PC-9 (cell line): Measurements from ENCODE around the gene CXCL8. TPM values are rescaled to one million over a fixed set of nuclear protein-coding genes. Genes with fewer than 3 reads are reported as not detected.

Source experiments
- BruUV-seq: library from RNA; stranded (reverse); fragments of 400-500 nt; replicated peaks from 2 replicates; lab custom pipeline; 2021; lab: Mats Ljungman, UMichigan
- CTCF ChIA-PET: fragments of 300-600 bp; sonication (Branson Sonifier 250); formaldehyde crosslinking; loops from one replicate; lab custom pipeline; 2022; ENCODE audit warnings: antibody characterized with exemption; lab: Charles Lee
- POLR2A ChIA-PET: fragments of 300-600 bp; sonication (Branson Sonifier 250); formaldehyde crosslinking; loops from one replicate; lab custom pipeline; 2022; ENCODE audit warnings: antibody characterized with exemption; ENCODE audit not compliant: unreplicated experiment; lab: Charles Lee
- DNase-seq, 2 experiments: peaks; one replicate each; pipeline versions ENCODE4 v3.0.0 to v3.0.0-alpha.2; 2015 to 2022; ENCODE audit warnings: mixed read lengths in 1 of 2
- H2AFZ ChIP-seq: fragments of 200-600 bp; sonication (generic); 2 replicates; pipeline ENCODE4 v1.8.1; 2017; ENCODE audit warnings: antibody characterized with exemption
- H3F3A ChIP-seq: fragments of 200-600 bp; sonication (generic); 2 replicates; pipeline ENCODE4 v1.8.1; 2017; ENCODE audit warnings: antibody characterized with exemption, mild to moderate bottlenecking, low read depth; ENCODE audit not compliant: insufficient read depth
- H3K27ac ChIP-seq: fragments of 200-600 bp; sonication (generic); 2 replicates; pipeline ENCODE4 v1.6.1; 2016; ENCODE audit warnings: mixed run types
- H3K27me3 ChIP-seq: fragments of 200-600 bp; sonication (generic); 2 replicates; pipeline ENCODE4 v1.6.1; 2016; ENCODE audit warnings: low read depth, mixed run types; ENCODE audit not compliant: insufficient read depth
- H3K36me3 ChIP-seq: fragments of 200-600 bp; sonication (generic); 2 replicates; pipeline ENCODE4 v1.6.1; 2016; ENCODE audit warnings: low read depth, mixed run types
- H3K4me1 ChIP-seq: fragments of 200-600 bp; sonication (generic); replicated peaks from 2 replicates; pipeline ENCODE4 v1.6.1; 2016; ENCODE audit warnings: mixed run types; ENCODE audit not compliant: insufficient read depth
- H3K4me2 ChIP-seq: fragments of 200-600 bp; sonication (generic); 2 replicates; pipeline ENCODE4 v1.6.1; 2017; ENCODE audit warnings: mixed run types
- H3K4me3 ChIP-seq: fragments of 200-600 bp; sonication (generic); 2 replicates; pipeline ENCODE4 v1.6.1; 2016; ENCODE audit warnings: mixed run types
- H3K79me2 ChIP-seq: fragments of 200-600 bp; sonication (generic); 2 replicates; pipeline ENCODE4 v1.6.1; 2017; ENCODE audit warnings: low read depth, mixed run types
- H3K9me2 ChIP-seq: fragments of 200-600 bp; sonication (generic); 2 replicates; pipeline ENCODE4 v1.8.1; 2017; ENCODE audit warnings: mild to moderate bottlenecking; ENCODE audit not compliant: insufficient read depth
- H3K9me3 ChIP-seq: fragments of 200-600 bp; sonication (generic); 2 replicates; pipeline ENCODE4 v1.8.1; 2016; ENCODE audit warnings: low read depth; ENCODE audit not compliant: insufficient read depth
- H4K20me1 ChIP-seq: fragments of 200-600 bp; sonication (generic); 2 replicates; pipeline ENCODE4 v1.8.1; 2017; ENCODE audit not compliant: insufficient read depth
- EZH2 ChIP-seq: fragments of 200-600 bp; sonication (generic); IDR thresholded peaks from 2 replicates; pipeline ENCODE4 v1.8.0; 2017; ENCODE audit warnings: antibody characterized with exemption, low read depth
- intact Hi-C: fragments of 100-400 bp; cut with micrococcal nuclease; formaldehyde crosslinking; loops from one replicate; pipeline ENCODE4 v1.10.0; 2022; ENCODE audit not compliant: unreplicated experiment
- total RNA-seq: library from RNA; stranded (reverse); gene quantifications from 2 replicates; pipeline ENCODE4 v1.2.3, GENCODE V29; 2021
- TF ChIP-seq, protein P1 (sequence below): fragments of 200-600 bp; sonication (generic); conservative IDR thresholded peaks from 2 replicates; pipeline ENCODE4 v1.6.1; 2017; ENCODE audit warnings: mixed run types, antibody characterized with exemption, mild to moderate bottlenecking, moderate library complexity

The CXCL8 gene
- total RNA-seq, 1 experiment from 2014 or later = 0.35 TPM

DNA sequence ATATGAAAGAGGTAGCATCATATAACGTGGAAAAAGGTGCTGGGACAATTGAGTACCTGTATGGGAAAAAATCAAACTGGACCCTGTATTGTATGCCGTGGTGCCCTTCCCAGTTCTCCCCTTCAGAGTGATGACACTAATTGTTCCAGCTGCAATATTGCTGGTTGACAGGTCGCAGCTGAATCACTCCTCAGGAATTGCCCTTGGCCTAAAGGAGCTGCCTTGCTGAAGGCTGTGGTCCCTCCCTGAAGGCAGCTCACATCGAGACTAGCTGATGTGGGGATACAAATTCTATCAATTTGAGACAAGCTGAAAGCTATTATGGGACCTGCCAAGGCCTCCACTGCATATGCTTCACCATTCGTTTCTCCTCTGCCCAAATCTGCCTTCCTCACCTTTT lies 39.3 kb upstream of the CXCL8 start:
- no peak overlapping the region for H3K4me3 ChIP-seq
- no peaks in the 10 kb centered on the region for H3K36me3 ChIP-seq
- H3K4me2 ChIP-seq = no peak overlapping the region
- H3K4me1 ChIP-seq = peaks cover 31% of the 10 kb centered on the region
- H3K9me3 ChIP-seq = peaks cover 4% of the 10 kb centered on the region; the same call in 1 of the 2 replicates
- BruUV-seq = no TSS peak
- H3K27ac ChIP-seq = no peak overlapping the region
- no peak for TF ChIP-seq EZH2
- TF ChIP-seq, protein P1, sequence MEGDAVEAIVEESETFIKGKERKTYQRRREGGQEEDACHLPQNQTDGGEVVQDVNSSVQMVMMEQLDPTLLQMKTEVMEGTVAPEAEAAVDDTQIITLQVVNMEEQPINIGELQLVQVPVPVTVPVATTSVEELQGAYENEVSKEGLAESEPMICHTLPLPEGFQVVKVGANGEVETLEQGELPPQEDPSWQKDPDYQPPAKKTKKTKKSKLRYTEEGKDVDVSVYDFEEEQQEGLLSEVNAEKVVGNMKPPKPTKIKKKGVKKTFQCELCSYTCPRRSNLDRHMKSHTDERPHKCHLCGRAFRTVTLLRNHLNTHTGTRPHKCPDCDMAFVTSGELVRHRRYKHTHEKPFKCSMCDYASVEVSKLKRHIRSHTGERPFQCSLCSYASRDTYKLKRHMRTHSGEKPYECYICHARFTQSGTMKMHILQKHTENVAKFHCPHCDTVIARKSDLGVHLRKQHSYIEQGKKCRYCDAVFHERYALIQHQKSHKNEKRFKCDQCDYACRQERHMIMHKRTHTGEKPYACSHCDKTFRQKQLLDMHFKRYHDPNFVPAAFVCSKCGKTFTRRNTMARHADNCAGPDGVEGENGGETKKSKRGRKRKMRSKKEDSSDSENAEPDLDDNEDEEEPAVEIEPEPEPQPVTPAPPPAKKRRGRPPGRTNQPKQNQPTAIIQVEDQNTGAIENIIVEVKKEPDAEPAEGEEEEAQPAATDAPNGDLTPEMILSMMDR = no peak
- DNase-seq = no peak
- ChIA-PET CTCF (no interaction called here), POLR2A (interaction anchor here (0.6 kb wide), 1 partner anchor 163 kb away, joined by 5 read pairs; no protein-coding TSS in a partner anchor)
- peaks cover 25% of the 10 kb centered on the region for H3F3A ChIP-seq
- H3K9me2 ChIP-seq = no peaks in the 10 kb centered on the region
- no peaks in the 10 kb centered on the region for H3K79me2 ChIP-seq
- no peaks in the 10 kb centered on the region for H4K20me1 ChIP-seq
- H2AFZ ChIP-seq = no peak overlapping the region
- intact Hi-C loops = no loop called here
- no peaks in the 10 kb centered on the region for H3K27me3 ChIP-seq

- ChIA-PET CTCF (no interaction called here), POLR2A (no interaction called here)
- no peak overlapping the region for H2AFZ ChIP-seq
- H3K4me3 ChIP-seq = no peak overlapping the region
- H3K4me1 ChIP-seq = peaks cover 40% of the 10 kb centered on the region
- no peaks in the 10 kb centered on the region for H3K27me3 ChIP-seq
- intact Hi-C loops = no loop called here
- H3K79me2 ChIP-seq = no peaks in the 10 kb centered on the region
- no TSS peak for BruUV-seq
- H3K27ac ChIP-seq = peak overlapping the region; percentile 99
- H3K9me3 ChIP-seq = peaks cover 4% of the 10 kb centered on the region; the same call in 1 of the 2 replicates
- peak in 1 of 2 experiments; percentile 34 for DNase-seq
- TF ChIP-seq EZH2 = no peak
- TF ChIP-seq, protein P1 = no peak
- no peaks in the 10 kb centered on the region for H3K9me2 ChIP-seq
- H3F3A ChIP-seq = peaks cover 30% of the 10 kb centered on the region
- H3K36me3 ChIP-seq = no peaks in the 10 kb centered on the region
- H4K20me1 ChIP-seq = no peaks in the 10 kb centered on the region
- no peak overlapping the region for H3K4me2 ChIP-seq
Observed at GRCh38 chr4:73702796-73703287, 37.5 kb upstream of the CXCL8 start.

DNA sequence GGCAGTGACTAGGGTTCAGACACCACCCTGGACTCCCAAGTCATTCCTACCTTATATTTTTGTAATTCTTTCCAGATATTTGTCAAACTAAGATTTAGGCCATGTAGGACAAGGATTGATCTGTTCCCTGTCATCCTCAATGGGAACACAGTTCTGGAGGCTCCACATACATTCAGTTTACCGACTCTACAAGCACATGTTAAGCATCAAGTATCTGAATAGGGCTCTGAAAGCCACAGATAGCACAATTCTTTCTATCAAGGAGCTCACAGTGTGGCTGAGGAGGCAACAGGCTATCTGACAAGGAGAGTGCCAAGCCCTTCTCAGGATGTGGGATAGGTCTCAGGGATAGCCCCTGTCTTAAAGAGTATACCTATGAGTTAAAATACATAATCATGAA lies 37.0 kb upstream of the CXCL8 start:
- Histone ChIP-seq H3K27me3 (no peaks in the 10 kb centered on the region), H4K20me1 (no peaks in the 10 kb centered on the region), H2AFZ (no peak overlapping the region), H3K4me1 (peaks cover 43% of the 10 kb centered on the region), H3K27ac (peak overlapping the region; percentile 99), H3K79me2 (no peaks in the 10 kb centered on the region), H3F3A (peaks cover 35% of the 10 kb centered on the region), H3K4me3 (no peak overlapping the region), H3K9me3 (peaks cover 4% of the 10 kb centered on the region; the same call in 1 of the 2 replicates), H3K4me2 (no peak overlapping the region), H3K9me2 (no peaks in the 10 kb centered on the region), H3K36me3 (no peaks in the 10 kb centered on the region)
- no TSS peak for BruUV-seq
- TF ChIP-seq, protein P1 = no peak
- no peak for TF ChIP-seq EZH2
- intact Hi-C loops = no loop called here
- no peak for DNase-seq
- CTCF ChIA-PET = no interaction called here
- POLR2A ChIA-PET = no interaction called here
